Measurements from ENCODE around the gene LMCD1. TPM values are rescaled to one million over a fixed set of nuclear protein-coding genes. Genes with fewer than 3 reads are reported as not detected.

The LMCD1 gene
- total RNA-seq, 1 donor from 2014 or later = 26.1 TPM

GRCh38 chr3:8524249-8524648 is 22.6 kb downstream of the LMCD1 start:
- Mint-ChIP-seq H3K27me3 (no peaks in the 10 kb centered on the region), H3K9me3 (ENCODE audit: low read depth) (no peaks in the 10 kb centered on the region), H3K4me3 (ENCODE audit: low read depth) (no peak overlapping the region), H3K27ac (no peak overlapping the region), H3K36me3 (ENCODE audit: insufficient read depth) (peaks cover 10% of the 10 kb centered on the region), H3K4me1 (ENCODE audit: low read depth) (peaks cover 13% of the 10 kb centered on the region)
- TF ChIP-seq CTCF (IDR thresholded peaks at IDR 0.05; ENCODE audit: unreplicated experiment) = no peak
- no peak for DNase-seq (ENCODE audit: low spot score, unreplicated experiment)

- Mint-ChIP-seq H3K4me1 (ENCODE audit: low read depth) (peaks cover 19% of the 10 kb centered on the region), H3K36me3 (ENCODE audit: insufficient read depth) (peaks cover 10% of the 10 kb centered on the region)
- TF ChIP-seq CTCF (IDR thresholded peaks at IDR 0.05; ENCODE audit: unreplicated experiment) = no peak
Measured at GRCh38 chr3:8524656-8525399, 23.2 kb downstream of the LMCD1 start.

GRCh38 chr3:8525893-8526292 is 24.3 kb downstream of the LMCD1 start:
- no peak for DNase-seq (ENCODE audit: low spot score, unreplicated experiment)
- no peaks in the 10 kb centered on the region for H3K9me3 Mint-ChIP-seq (ENCODE audit: low read depth)
- H3K36me3 Mint-ChIP-seq (ENCODE audit: insufficient read depth) = peaks cover 10% of the 10 kb centered on the region
- TF ChIP-seq CTCF (IDR thresholded peaks at IDR 0.05; ENCODE audit: unreplicated experiment) = no peak
- H3K4me1 Mint-ChIP-seq (ENCODE audit: low read depth) = peaks cover 28% of the 10 kb centered on the region
- H3K27me3 Mint-ChIP-seq = no peaks in the 10 kb centered on the region
- no peak overlapping the region for H3K4me3 Mint-ChIP-seq (ENCODE audit: low read depth)
- H3K27ac Mint-ChIP-seq = no peak overlapping the region

More at GRCh38 chr3:8524656-8525399, 23.2 kb downstream of the LMCD1 start:
- Mint-ChIP-seq H3K27me3 (no peaks in the 10 kb centered on the region), H3K9me3 (ENCODE audit: low read depth) (no peaks in the 10 kb centered on the region), H3K4me3 (ENCODE audit: low read depth) (no peak overlapping the region), H3K27ac (no peak overlapping the region)
- no peak for DNase-seq (ENCODE audit: low spot score, unreplicated experiment)

- DNase-seq (ENCODE audit: low spot score, unreplicated experiment) = no peak
- Mint-ChIP-seq H3K4me3 (ENCODE audit: low read depth) (no peak overlapping the region), H3K4me1 (ENCODE audit: low read depth) (peaks cover 37% of the 10 kb centered on the region), H3K36me3 (ENCODE audit: insufficient read depth) (peaks cover 3% of the 10 kb centered on the region), H3K9me3 (ENCODE audit: low read depth) (no peaks in the 10 kb centered on the region), H3K27me3 (peaks cover 4% of the 10 kb centered on the region), H3K27ac (peak overlapping the region; percentile 82)
- TF ChIP-seq CTCF (IDR thresholded peaks at IDR 0.05; ENCODE audit: unreplicated experiment) = no peak
Measured at GRCh38 chr3:8529181-8529637, 27.6 kb downstream of the LMCD1 start.

GRCh38 chr3:8529738-8530525 is 28.3 kb downstream of the LMCD1 start:
- Mint-ChIP-seq H3K27me3 (peaks cover 4% of the 10 kb centered on the region), H3K27ac (no peak overlapping the region)
- TF ChIP-seq CTCF (IDR thresholded peaks at IDR 0.05; ENCODE audit: unreplicated experiment) = no peak

More at GRCh38 chr3:8529738-8530525, 28.3 kb downstream of the LMCD1 start:
- Mint-ChIP-seq H3K9me3 (ENCODE audit: low read depth) (no peaks in the 10 kb centered on the region), H3K36me3 (ENCODE audit: insufficient read depth) (peaks cover 4% of the 10 kb centered on the region), H3K4me3 (ENCODE audit: low read depth) (no peak overlapping the region), H3K4me1 (ENCODE audit: low read depth) (peaks cover 37% of the 10 kb centered on the region)
- DNase-seq (ENCODE audit: low spot score, unreplicated experiment) = no peak

Data from progenitor cell of endocrine pancreas (in vitro differentiated cells).